H9 (cell line): ENCODE data around the gene IQCE. TPM values are rescaled to one million over a fixed set of nuclear protein-coding genes. Genes with fewer than 3 reads are reported as not detected.

ENCODE experiments used
- DNase-seq: peaks from one replicate; pipeline ENCODE4 v3.0.0-alpha.2; 2017
- H2AFZ ChIP-seq: one replicate; pipeline ENCODE4 v1.6.1; 2013; ENCODE audit warnings: mild to moderate bottlenecking, low read length, control low read depth, moderate library complexity
- H2AK5ac ChIP-seq: 2 replicates; pipeline ENCODE4 v1.6.1; 2013; ENCODE audit warnings: low read length, control low read depth, mixed read lengths; ENCODE audit not compliant: insufficient read length
- H2BK120ac ChIP-seq: one replicate; pipeline ENCODE4 v1.6.1; 2013; ENCODE audit warnings: low read depth, mild to moderate bottlenecking, low read length, control low read depth, inconsistent platforms; ENCODE audit not compliant: poor library complexity, severe bottlenecking
- H2BK12ac ChIP-seq: 2 replicates; pipeline ENCODE4 v1.6.1; 2013; ENCODE audit warnings: low read length, control low read depth, mixed read lengths, low read depth; ENCODE audit not compliant: insufficient read length
- H2BK15ac ChIP-seq: 2 replicates; pipeline ENCODE4 v1.6.1; 2013; ENCODE audit warnings: low read depth, low read length, control low read depth
- H2BK20ac ChIP-seq: one replicate; pipeline ENCODE4 v1.6.1; 2013; ENCODE audit warnings: low read depth, mild to moderate bottlenecking, low read length, control low read depth, inconsistent platforms; ENCODE audit not compliant: poor library complexity, severe bottlenecking
- H2BK5ac ChIP-seq: 2 replicates; pipeline ENCODE4 v1.6.1; 2013; ENCODE audit warnings: low read length, control low read depth, mixed read lengths; ENCODE audit not compliant: insufficient read length
- H3K14ac ChIP-seq: 2 replicates; pipeline ENCODE4 v1.6.1; 2013; ENCODE audit warnings: low read length, control low read depth; ENCODE audit not compliant: insufficient read depth
- H3K18ac ChIP-seq: 2 replicates; pipeline ENCODE4 v1.6.1; 2013; ENCODE audit warnings: low read depth, mild to moderate bottlenecking, mixed read lengths, low read length, control low read depth; ENCODE audit not compliant: insufficient read length
- H3K23ac ChIP-seq: 2 replicates; pipeline ENCODE4 v1.6.1; 2013; ENCODE audit warnings: low read length, control low read depth, mixed read lengths, low read depth; ENCODE audit not compliant: insufficient read length
- H3K23me2 ChIP-seq: 2 replicates; pipeline ENCODE4 v1.6.1; 2013; ENCODE audit warnings: low read depth, mild to moderate bottlenecking, mixed read lengths, low read length, control low read depth; ENCODE audit not compliant: insufficient read length, poor library complexity, severe bottlenecking
- H3K27ac ChIP-seq: 2 replicates; pipeline ENCODE4 v1.5.1; 2013; ENCODE audit warnings: low read length, control low read depth, mixed read lengths, low read depth; ENCODE audit not compliant: insufficient read length
- H3K27me3 ChIP-seq: 2 replicates; pipeline ENCODE4 v1.6.1; 2013; ENCODE audit warnings: low read length, control low read depth, inconsistent platforms; ENCODE audit not compliant: insufficient read depth
- H3K4ac ChIP-seq: 2 replicates; pipeline ENCODE4 v1.6.1; 2013; ENCODE audit warnings: low read depth, mild to moderate bottlenecking, control low read depth, inconsistent platforms, low read length, moderate library complexity
- H3K4me1 ChIP-seq: 2 replicates; pipeline ENCODE4 v1.6.1; 2013; ENCODE audit warnings: low read length, control low read depth, inconsistent platforms; ENCODE audit not compliant: insufficient read depth
- H3K4me2 ChIP-seq: 2 replicates; pipeline ENCODE4 v1.6.1; 2013; ENCODE audit warnings: low read length, control low read depth, mixed read lengths; ENCODE audit not compliant: insufficient read length, insufficient read depth
- H3K56ac ChIP-seq: 2 replicates; pipeline ENCODE4 v1.6.1; 2013; ENCODE audit warnings: low read depth, mild to moderate bottlenecking, mixed read lengths, low read length, control low read depth; ENCODE audit not compliant: insufficient read length
- H3K79me1 ChIP-seq: 2 replicates; pipeline ENCODE4 v1.6.1; 2013; ENCODE audit warnings: low read depth, mild to moderate bottlenecking, moderate library complexity, low read length, control low read depth, inconsistent platforms; ENCODE audit not compliant: insufficient read depth, poor library complexity, severe bottlenecking
- H3K79me2 ChIP-seq: 2 replicates; pipeline ENCODE4 v1.6.1; 2013; ENCODE audit warnings: low read length, control low read depth, inconsistent platforms; ENCODE audit not compliant: insufficient read depth
- H3K9ac ChIP-seq: 2 replicates; pipeline ENCODE4 v1.6.1; 2013; ENCODE audit warnings: low read length, control low read depth, mixed read lengths; ENCODE audit not compliant: insufficient read length; ENCODE audit errors: extremely low read depth
- H3K9me3 ChIP-seq: one replicate; pipeline ENCODE4 v1.6.1; 2013; ENCODE audit warnings: low read depth, low read length, inconsistent platforms; ENCODE audit not compliant: control insufficient read depth
- H3T11ph ChIP-seq: one replicate; pipeline ENCODE4 v1.6.1; 2013; ENCODE audit warnings: mild to moderate bottlenecking, low read length, control low read depth, inconsistent platforms
- H4K20me1 ChIP-seq: one replicate; pipeline ENCODE4 v1.6.1; 2013; ENCODE audit not compliant: control insufficient read depth, insufficient read length, insufficient read depth
- H4K5ac ChIP-seq: 2 replicates; pipeline ENCODE4 v1.6.1; 2013; ENCODE audit warnings: low read depth, mild to moderate bottlenecking, mixed read lengths, low read length, control low read depth; ENCODE audit not compliant: insufficient read length
- H4K8ac ChIP-seq: replicated peaks from 2 replicates; pipeline ENCODE4 v1.6.1; 2013; ENCODE audit warnings: low read length, control low read depth, mixed read lengths, low read depth; ENCODE audit not compliant: insufficient read length
- H4K91ac ChIP-seq: 2 replicates; pipeline ENCODE4 v1.6.1; 2013; ENCODE audit warnings: low read depth, mild to moderate bottlenecking, moderate library complexity, mixed read lengths, low read length, control low read depth; ENCODE audit not compliant: insufficient read length
- H3K27ac Mint-ChIP-seq, 3 experiments: 2 replicates in 2 of 3; 3 replicates in 1 of 3; pipeline ENCODE4 v1.8.0; 2020 to 2021; ENCODE audit warnings: mixed read lengths in 3 of 3, mild to moderate bottlenecking in 1 of 3, moderate library complexity in 1 of 3
- H3K27me3 Mint-ChIP-seq: 2 replicates; pipeline ENCODE4 v1.8.0; 2021; ENCODE audit warnings: low read depth, mild to moderate bottlenecking, moderate library complexity, mixed read lengths
- H3K36me3 Mint-ChIP-seq, 3 experiments: 2 replicates in 2 of 3; 3 replicates in 1 of 3; pipeline ENCODE4 v1.8.0; 2020 to 2021; ENCODE audit warnings: low read depth in 3 of 3, mixed read lengths in 3 of 3; ENCODE audit not compliant: insufficient read depth in 1 of 3
- H3K4me1 Mint-ChIP-seq, 2 experiments: 2 replicates each; pipeline ENCODE4 v1.8.0; 2020; ENCODE audit warnings: mixed read lengths in 2 of 2
- H3K4me3 Mint-ChIP-seq, 2 experiments: 2 replicates in 1 of 2; 3 replicates in 1 of 2; pipeline ENCODE4 v1.8.0; 2020 to 2021; ENCODE audit warnings: mild to moderate bottlenecking in 2 of 2, mixed read lengths in 2 of 2, moderate library complexity in 1 of 2
- H3K9me3 Mint-ChIP-seq, 2 experiments: 2 replicates in 1 of 2; 3 replicates in 1 of 2; pipeline ENCODE4 v1.8.0; 2020; ENCODE audit warnings: mild to moderate bottlenecking in 2 of 2, mixed read lengths in 2 of 2, moderate library complexity in 1 of 2
- WGBS: extraction: QIAGEN DNeasy Blood & Tissue Kit; methylation state at CpG from one replicate; pipeline ENCODE4 v1.1.7; 2013; ENCODE audit warnings: missing lambda C conversion rate, low lambda C conversion rate, mixed read lengths; ENCODE audit not compliant: insufficient read length; ENCODE audit errors: extremely low coverage; 5-methylcytosine and 5-hydroxymethylcytosine counted together
- total RNA-seq: library from RNA; stranded (reverse); gene quantifications from 2 replicates; pipeline ENCODE4 v1.2.1, GENCODE V29; 2021
- TF ChIP-seq, protein P1 (sequence below): fragments of 200-600 bp; sonication (generic); conservative IDR thresholded peaks from 3 replicates; pipeline ENCODE4 v1.8.0; 2021; ENCODE audit warnings: antibody characterized with exemption, mild to moderate bottlenecking

IQCE gene
- total RNA-seq, 1 experiment from 2014 or later, result 7.0 TPM

DNA sequence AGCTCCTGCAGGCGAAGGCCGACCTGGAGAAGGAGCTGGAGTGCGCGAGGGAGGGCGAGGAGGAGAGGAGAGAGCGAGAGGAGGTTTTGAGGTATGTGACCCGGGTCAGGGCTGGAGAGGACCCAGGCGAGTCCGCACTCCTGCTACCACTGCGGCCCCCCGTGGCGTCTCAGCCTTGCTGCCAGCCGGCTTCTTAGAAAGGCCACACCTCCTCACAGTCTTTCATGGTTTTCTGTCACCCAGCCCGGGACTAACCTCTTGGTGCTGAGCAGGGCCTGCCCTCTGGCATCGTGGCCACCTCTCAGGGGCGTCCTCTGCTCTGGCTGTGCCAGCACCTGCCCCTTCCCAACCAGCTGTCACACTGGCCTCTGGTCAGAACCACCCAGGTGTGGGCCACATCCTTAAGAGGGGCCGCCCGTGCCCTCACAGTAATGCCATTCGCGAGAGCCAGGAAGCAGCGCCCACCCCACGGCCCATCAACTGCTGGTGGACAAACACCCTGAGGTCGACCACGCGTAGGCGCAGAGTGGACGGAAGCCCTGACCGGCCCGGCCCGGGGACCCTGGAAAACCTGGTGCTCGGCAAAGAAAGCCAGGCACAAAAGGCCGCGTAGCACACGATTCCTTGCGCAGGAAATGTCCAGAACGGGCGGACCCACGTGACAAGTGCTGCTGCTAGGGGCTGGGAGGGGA, 34.4 kb downstream of the IQCE start:
- Histone ChIP-seq H3K79me1 (no peaks in the 10 kb centered on the region), H3K4me2 (no peak overlapping the region), H2BK15ac (no peak overlapping the region), H4K5ac (no peak overlapping the region), H3K27me3 (no peaks in the 10 kb centered on the region), H4K20me1 (no peaks in the 10 kb centered on the region), H3K23me2 (no peaks in the 10 kb centered on the region), H2BK20ac (no peak overlapping the region), H2AK5ac (no peak overlapping the region), H3K27ac (no peak overlapping the region), H3K23ac (no peak overlapping the region), H2BK5ac (no peak overlapping the region), H3K9ac (no peak overlapping the region), H3K14ac (no peak overlapping the region; the same call in 1 of the 2 replicates), H3K9me3 (no peaks in the 10 kb centered on the region), H4K91ac (no peak overlapping the region), H3K4me1 (no peaks in the 10 kb centered on the region), H2AFZ (no peak overlapping the region), H3T11ph (no peak overlapping the region), H3K56ac (no peak overlapping the region), H2BK120ac (no peak overlapping the region), H4K8ac (no peak overlapping the region), H2BK12ac (no peak overlapping the region), H3K18ac (no peak overlapping the region), H3K4ac (no peak overlapping the region), H3K79me2 (no peaks in the 10 kb centered on the region)
- Mint-ChIP-seq H3K27me3 (no peaks in the 10 kb centered on the region), H3K4me3 (no peak overlapping the region; a peak in 1 of 5 replicates), H3K27ac (peak overlapping the region in 2 of 3 experiments; percentile 2 to 21; a peak in 2 of 7 replicates), H3K4me1 (no peaks in the 10 kb centered on the region), H3K9me3 (no peaks in the 10 kb centered on the region), H3K36me3 (peaks cover 0 to 6% (median 0%) of the 10 kb centered on the region in 3 experiments; a peak in 3 of 7 replicates)
- TF ChIP-seq, protein P1, sequence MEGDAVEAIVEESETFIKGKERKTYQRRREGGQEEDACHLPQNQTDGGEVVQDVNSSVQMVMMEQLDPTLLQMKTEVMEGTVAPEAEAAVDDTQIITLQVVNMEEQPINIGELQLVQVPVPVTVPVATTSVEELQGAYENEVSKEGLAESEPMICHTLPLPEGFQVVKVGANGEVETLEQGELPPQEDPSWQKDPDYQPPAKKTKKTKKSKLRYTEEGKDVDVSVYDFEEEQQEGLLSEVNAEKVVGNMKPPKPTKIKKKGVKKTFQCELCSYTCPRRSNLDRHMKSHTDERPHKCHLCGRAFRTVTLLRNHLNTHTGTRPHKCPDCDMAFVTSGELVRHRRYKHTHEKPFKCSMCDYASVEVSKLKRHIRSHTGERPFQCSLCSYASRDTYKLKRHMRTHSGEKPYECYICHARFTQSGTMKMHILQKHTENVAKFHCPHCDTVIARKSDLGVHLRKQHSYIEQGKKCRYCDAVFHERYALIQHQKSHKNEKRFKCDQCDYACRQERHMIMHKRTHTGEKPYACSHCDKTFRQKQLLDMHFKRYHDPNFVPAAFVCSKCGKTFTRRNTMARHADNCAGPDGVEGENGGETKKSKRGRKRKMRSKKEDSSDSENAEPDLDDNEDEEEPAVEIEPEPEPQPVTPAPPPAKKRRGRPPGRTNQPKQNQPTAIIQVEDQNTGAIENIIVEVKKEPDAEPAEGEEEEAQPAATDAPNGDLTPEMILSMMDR, result no peak
- no CpG with 5 or more reads among the region's 38 CpGs for WGBS
- no peak for DNase-seq
